Measurements from ENCODE around the gene ABHD16A.

ABHD16A gene

GRCh38 chr6:31702819-31703716 lies at the start of gene ABHD16A:
ABHD16A (minus strand) TSS chr6:31703324; CDS start chr6:31703281, 43 bp downstream.
- peak within 1 kb of the TSS; percentile 86 for H3K4me3 ChIP-seq (ENCODE audit: control insufficient read depth, low read depth, low read length)
- peak; percentile 9 for TF ChIP-seq CTCF (IDR thresholded peaks at IDR 0.05; ENCODE audit: control insufficient read depth, insufficient read depth, low read depth, low read length, missing control alignments)
- peak; percentile 90 for DNase-seq (ENCODE audit: low read depth)

- H3K4me3 ChIP-seq (ENCODE audit: control insufficient read depth, low read depth, low read length) = no peak overlapping the region
- DNase-seq (ENCODE audit: low read depth) = no peak
- no peak for TF ChIP-seq CTCF (IDR thresholded peaks at IDR 0.05; ENCODE audit: control insufficient read depth, insufficient read depth, low read depth, low read length, missing control alignments)
These were observed 49.7 kb upstream of the ABHD16A start for GRCh38 chr6:31752739-31753319.

- H3K4me3 ChIP-seq (ENCODE audit: control insufficient read depth, low read depth, low read length) = no peak overlapping the region
- no peak for TF ChIP-seq CTCF (IDR thresholded peaks at IDR 0.05; ENCODE audit: control insufficient read depth, insufficient read depth, low read depth, low read length, missing control alignments)
- DNase-seq (ENCODE audit: low read depth) = no peak
These were observed 47.4 kb upstream of the ABHD16A start for GRCh38 chr6:31750411-31751022.

DNA sequence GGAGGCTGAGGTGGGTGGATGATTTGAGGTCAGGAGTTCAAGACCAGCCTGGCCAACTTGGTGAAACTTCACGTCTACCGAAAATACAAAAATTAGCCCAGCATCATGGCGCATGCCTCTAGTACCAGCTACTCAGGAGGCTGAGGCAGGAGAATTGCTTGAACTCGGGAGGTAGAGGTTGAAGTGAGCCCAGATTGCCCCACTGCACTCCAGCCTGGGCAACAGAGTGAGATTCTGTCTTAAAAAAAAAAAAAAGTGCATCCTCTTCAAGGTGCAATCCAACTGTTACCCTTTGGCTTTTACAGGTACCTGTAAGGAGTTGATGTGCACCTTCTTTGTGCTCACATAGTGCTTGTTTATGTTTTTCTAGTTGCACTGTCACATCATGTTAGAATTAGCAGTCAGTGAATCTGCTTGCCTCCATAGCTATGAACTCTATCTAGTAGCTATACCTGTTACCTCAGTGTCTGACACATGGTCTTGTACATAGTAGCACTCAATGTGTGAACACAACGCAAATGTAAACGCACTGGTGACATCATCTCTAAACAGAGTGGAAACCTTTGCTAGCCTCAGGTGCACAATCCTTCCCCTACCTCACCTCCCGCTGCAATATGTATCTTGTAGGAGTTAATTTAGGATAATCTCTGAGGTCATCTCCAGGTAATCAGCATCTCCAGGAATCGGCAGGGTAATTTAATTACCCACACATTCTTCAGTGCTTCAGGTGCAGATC lies 46.3 kb upstream of the ABHD16A start:
- TF ChIP-seq CTCF (IDR thresholded peaks at IDR 0.05; ENCODE audit: control insufficient read depth, insufficient read depth, low read depth, low read length, missing control alignments) = no peak
- no peak for DNase-seq (ENCODE audit: low read depth)
- no peak overlapping the region for H3K4me3 ChIP-seq (ENCODE audit: control insufficient read depth, low read depth, low read length)

DNA sequence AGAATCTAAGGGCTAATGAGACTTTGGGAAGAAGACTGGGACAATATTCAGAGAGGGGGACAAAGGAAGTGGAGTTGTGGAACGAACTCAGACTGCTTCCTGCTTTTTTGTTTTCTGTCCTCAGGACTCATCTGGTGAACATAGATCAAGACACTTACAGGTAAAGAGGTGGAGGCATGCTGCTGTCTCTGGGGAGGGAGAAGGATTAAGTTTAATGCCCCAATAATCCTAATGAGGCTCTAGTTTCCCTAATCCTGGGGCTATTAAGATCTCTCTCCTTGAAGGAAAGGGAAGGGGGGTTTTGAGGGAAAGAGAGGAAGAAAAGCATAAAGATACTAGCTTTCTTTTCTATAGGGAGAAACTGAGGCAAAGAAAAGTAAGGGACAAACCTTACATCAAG lies 41.3 kb upstream of the ABHD16A start:
- H3K4me3 ChIP-seq (ENCODE audit: control insufficient read depth, low read depth, low read length) = no peak overlapping the region
- TF ChIP-seq CTCF (IDR thresholded peaks at IDR 0.05; ENCODE audit: control insufficient read depth, insufficient read depth, low read depth, low read length, missing control alignments) = no peak
- no peak for DNase-seq (ENCODE audit: low read depth)

- TF ChIP-seq CTCF (IDR thresholded peaks at IDR 0.05; ENCODE audit: control insufficient read depth, insufficient read depth, low read depth, low read length, missing control alignments) = no peak
- H3K4me3 ChIP-seq (ENCODE audit: control insufficient read depth, low read depth, low read length) = no peak overlapping the region
- DNase-seq (ENCODE audit: low read depth) = no peak
These were observed 39.8 kb upstream of the ABHD16A start for GRCh38 chr6:31742894-31743293.

Measured in AG09309 (cell line).